ENCODE data around the gene PBX3.
A peak's percentile ranks its signal among the peaks of the same experiment; 100 is the strongest.

The PBX3 gene

GRCh38 chr9:125747053-125747764 is at the start of gene PBX3:
TSS of gene PBX3 (plus strand) at chr9:125747373.
- Histone ChIP-seq H2AFZ (ENCODE audit: low read length, unreplicated experiment) (peak within 1 kb of the TSS; percentile 88), H3K4me1 (ENCODE audit: control insufficient read depth, insufficient read depth, low read length, unreplicated experiment) (peaks cover 26% of the 10 kb centered on the region), H3K36me3 (ENCODE audit: insufficient read depth, low read length) (no peaks in the 10 kb centered on the region), H3K4me3 (ENCODE audit: low read depth, low read length) (peak within 1 kb of the TSS; percentile 90), H3K79me2 (ENCODE audit: control insufficient read depth, insufficient read depth, low read length, unreplicated experiment) (peaks cover 47% of the 10 kb centered on the region), H3K27me3 (ENCODE audit: insufficient read depth, low read length) (no peaks in the 10 kb centered on the region), H3K27ac (ENCODE audit: low read depth, low read length) (peak within 1 kb of the TSS; percentile 74)

GRCh38 chr9:125699870-125700269 is 47.3 kb upstream of the PBX3 start:
- no peak overlapping the region for H2AFZ ChIP-seq (ENCODE audit: low read length, unreplicated experiment)
- peaks cover 29% of the 10 kb centered on the region for H3K4me1 ChIP-seq (ENCODE audit: control insufficient read depth, insufficient read depth, low read length, unreplicated experiment)
- H3K27ac ChIP-seq (ENCODE audit: low read depth, low read length), result no peak overlapping the region
- H3K27me3 ChIP-seq (ENCODE audit: insufficient read depth, low read length), result no peaks in the 10 kb centered on the region
- H3K79me2 ChIP-seq (ENCODE audit: control insufficient read depth, insufficient read depth, low read length, unreplicated experiment), result peaks cover 81% of the 10 kb centered on the region
- H3K36me3 ChIP-seq (ENCODE audit: insufficient read depth, low read length), result peaks cover 5% of the 10 kb centered on the region; the same call in 1 of the 2 replicates
- no peak overlapping the region for H3K4me3 ChIP-seq (ENCODE audit: low read depth, low read length)

- Histone ChIP-seq H3K4me1 (ENCODE audit: control insufficient read depth, insufficient read depth, low read length, unreplicated experiment) (peaks cover 32% of the 10 kb centered on the region), H2AFZ (ENCODE audit: low read length, unreplicated experiment) (no peak overlapping the region), H3K27me3 (ENCODE audit: insufficient read depth, low read length) (no peaks in the 10 kb centered on the region), H3K79me2 (ENCODE audit: control insufficient read depth, insufficient read depth, low read length, unreplicated experiment) (peaks cover 84% of the 10 kb centered on the region), H3K27ac (ENCODE audit: low read depth, low read length) (peak overlapping the region; percentile 6; the same call in 1 of the 2 replicates), H3K36me3 (ENCODE audit: insufficient read depth, low read length) (peaks cover 5% of the 10 kb centered on the region; the same call in 1 of the 2 replicates), H3K4me3 (ENCODE audit: low read depth, low read length) (no peak overlapping the region)
Measured at GRCh38 chr9:125700791-125701190, 46.4 kb upstream of the PBX3 start.

- Histone ChIP-seq H3K36me3 (ENCODE audit: insufficient read depth, low read length) (peaks cover 5% of the 10 kb centered on the region; the same call in 1 of the 2 replicates), H3K27ac (ENCODE audit: low read depth, low read length) (0 out of 2 replicates have a peak overlapping the region, but pooled peaks have one; percentile 6), H3K79me2 (ENCODE audit: control insufficient read depth, insufficient read depth, low read length, unreplicated experiment) (peaks cover 85% of the 10 kb centered on the region), H3K4me1 (ENCODE audit: control insufficient read depth, insufficient read depth, low read length, unreplicated experiment) (peaks cover 32% of the 10 kb centered on the region), H2AFZ (ENCODE audit: low read length, unreplicated experiment) (no peak overlapping the region), H3K4me3 (ENCODE audit: low read depth, low read length) (no peak overlapping the region), H3K27me3 (ENCODE audit: insufficient read depth, low read length) (no peaks in the 10 kb centered on the region)
Measured at GRCh38 chr9:125701351-125701750, 45.8 kb upstream of the PBX3 start.

GRCh38 chr9:125703662-125704061 is 43.5 kb upstream of the PBX3 start:
- peaks cover 75% of the 10 kb centered on the region for H3K79me2 ChIP-seq (ENCODE audit: control insufficient read depth, insufficient read depth, low read length, unreplicated experiment)
- no peak overlapping the region for H2AFZ ChIP-seq (ENCODE audit: low read length, unreplicated experiment)
- H3K27me3 ChIP-seq (ENCODE audit: insufficient read depth, low read length), result no peaks in the 10 kb centered on the region
- H3K36me3 ChIP-seq (ENCODE audit: insufficient read depth, low read length), result no peaks in the 10 kb centered on the region
- no peak overlapping the region for H3K27ac ChIP-seq (ENCODE audit: low read depth, low read length)
- no peak overlapping the region for H3K4me3 ChIP-seq (ENCODE audit: low read depth, low read length)
- H3K4me1 ChIP-seq (ENCODE audit: control insufficient read depth, insufficient read depth, low read length, unreplicated experiment), result peaks cover 32% of the 10 kb centered on the region

- Histone ChIP-seq H3K79me2 (ENCODE audit: control insufficient read depth, insufficient read depth, low read length, unreplicated experiment) (peaks cover 53% of the 10 kb centered on the region), H3K4me3 (ENCODE audit: low read depth, low read length) (peak overlapping the region; percentile 79), H3K36me3 (ENCODE audit: insufficient read depth, low read length) (no peaks in the 10 kb centered on the region), H3K27me3 (ENCODE audit: insufficient read depth, low read length) (no peaks in the 10 kb centered on the region), H3K27ac (ENCODE audit: low read depth, low read length) (no peak overlapping the region), H3K4me1 (ENCODE audit: control insufficient read depth, insufficient read depth, low read length, unreplicated experiment) (peaks cover 27% of the 10 kb centered on the region), H2AFZ (ENCODE audit: low read length, unreplicated experiment) (no peak overlapping the region)
Measured at GRCh38 chr9:125705893-125706292, 41.3 kb upstream of the PBX3 start.

- H3K79me2 ChIP-seq (ENCODE audit: control insufficient read depth, insufficient read depth, low read length, unreplicated experiment), result peaks cover 43% of the 10 kb centered on the region
- peak within 1 kb of the TSS; percentile 4; the same call in 1 of the 2 replicates for H3K27ac ChIP-seq (ENCODE audit: low read depth, low read length)
- no peaks in the 10 kb centered on the region for H3K36me3 ChIP-seq (ENCODE audit: insufficient read depth, low read length)
- peak within 1 kb of the TSS; percentile 94 for H2AFZ ChIP-seq (ENCODE audit: low read length, unreplicated experiment)
- H3K4me1 ChIP-seq (ENCODE audit: control insufficient read depth, insufficient read depth, low read length, unreplicated experiment), result peaks cover 17% of the 10 kb centered on the region
- no peaks in the 10 kb centered on the region for H3K27me3 ChIP-seq (ENCODE audit: insufficient read depth, low read length)
- peak within 1 kb of the TSS; percentile 79 for H3K4me3 ChIP-seq (ENCODE audit: low read depth, low read length)
Measured at GRCh38 chr9:125706651-125707471, 40.3 kb upstream of the PBX3 start, which contains the start of gene MAPKAP1. TSS of gene MAPKAP1 (minus strand) at chr9:125707208. CDS start at chr9:125672574, 34,634 bp downstream.

- Histone ChIP-seq H3K27me3 (ENCODE audit: insufficient read depth, low read length) (no peaks in the 10 kb centered on the region), H2AFZ (ENCODE audit: low read length, unreplicated experiment) (peak overlapping the region; percentile 94), H3K27ac (ENCODE audit: low read depth, low read length) (0 out of 2 replicates have a peak overlapping the region, but pooled peaks have one; percentile 4), H3K4me3 (ENCODE audit: low read depth, low read length) (peak overlapping the region; percentile 79), H3K79me2 (ENCODE audit: control insufficient read depth, insufficient read depth, low read length, unreplicated experiment) (peaks cover 41% of the 10 kb centered on the region), H3K4me1 (ENCODE audit: control insufficient read depth, insufficient read depth, low read length, unreplicated experiment) (peaks cover 16% of the 10 kb centered on the region), H3K36me3 (ENCODE audit: insufficient read depth, low read length) (no peaks in the 10 kb centered on the region)
Measured at GRCh38 chr9:125707472-125707804, 39.7 kb upstream of the PBX3 start.

- Histone ChIP-seq H3K27ac (ENCODE audit: low read depth, low read length) (no peak overlapping the region), H3K4me3 (ENCODE audit: low read depth, low read length) (no peak overlapping the region), H3K27me3 (ENCODE audit: insufficient read depth, low read length) (no peaks in the 10 kb centered on the region), H2AFZ (ENCODE audit: low read length, unreplicated experiment) (no peak overlapping the region), H3K4me1 (ENCODE audit: control insufficient read depth, insufficient read depth, low read length, unreplicated experiment) (no peaks in the 10 kb centered on the region), H3K36me3 (ENCODE audit: insufficient read depth, low read length) (no peaks in the 10 kb centered on the region), H3K79me2 (ENCODE audit: control insufficient read depth, insufficient read depth, low read length, unreplicated experiment) (no peaks in the 10 kb centered on the region)
Measured at GRCh38 chr9:125726456-125727132, 20.6 kb upstream of the PBX3 start.

GRCh38 chr9:125730168-125730567 is 17.0 kb upstream of the PBX3 start:
- no peak overlapping the region for H3K27ac ChIP-seq (ENCODE audit: low read depth, low read length)
- H3K79me2 ChIP-seq (ENCODE audit: control insufficient read depth, insufficient read depth, low read length, unreplicated experiment), result no peaks in the 10 kb centered on the region
- no peaks in the 10 kb centered on the region for H3K4me1 ChIP-seq (ENCODE audit: control insufficient read depth, insufficient read depth, low read length, unreplicated experiment)
- H3K4me3 ChIP-seq (ENCODE audit: low read depth, low read length), result no peak overlapping the region
- H2AFZ ChIP-seq (ENCODE audit: low read length, unreplicated experiment), result no peak overlapping the region
- H3K36me3 ChIP-seq (ENCODE audit: insufficient read depth, low read length), result no peaks in the 10 kb centered on the region
- peaks cover 5% of the 10 kb centered on the region; the same call in 1 of the 2 replicates for H3K27me3 ChIP-seq (ENCODE audit: insufficient read depth, low read length)
